ENCODE data around the gene OGFOD3.

Gene OGFOD3

DNA sequence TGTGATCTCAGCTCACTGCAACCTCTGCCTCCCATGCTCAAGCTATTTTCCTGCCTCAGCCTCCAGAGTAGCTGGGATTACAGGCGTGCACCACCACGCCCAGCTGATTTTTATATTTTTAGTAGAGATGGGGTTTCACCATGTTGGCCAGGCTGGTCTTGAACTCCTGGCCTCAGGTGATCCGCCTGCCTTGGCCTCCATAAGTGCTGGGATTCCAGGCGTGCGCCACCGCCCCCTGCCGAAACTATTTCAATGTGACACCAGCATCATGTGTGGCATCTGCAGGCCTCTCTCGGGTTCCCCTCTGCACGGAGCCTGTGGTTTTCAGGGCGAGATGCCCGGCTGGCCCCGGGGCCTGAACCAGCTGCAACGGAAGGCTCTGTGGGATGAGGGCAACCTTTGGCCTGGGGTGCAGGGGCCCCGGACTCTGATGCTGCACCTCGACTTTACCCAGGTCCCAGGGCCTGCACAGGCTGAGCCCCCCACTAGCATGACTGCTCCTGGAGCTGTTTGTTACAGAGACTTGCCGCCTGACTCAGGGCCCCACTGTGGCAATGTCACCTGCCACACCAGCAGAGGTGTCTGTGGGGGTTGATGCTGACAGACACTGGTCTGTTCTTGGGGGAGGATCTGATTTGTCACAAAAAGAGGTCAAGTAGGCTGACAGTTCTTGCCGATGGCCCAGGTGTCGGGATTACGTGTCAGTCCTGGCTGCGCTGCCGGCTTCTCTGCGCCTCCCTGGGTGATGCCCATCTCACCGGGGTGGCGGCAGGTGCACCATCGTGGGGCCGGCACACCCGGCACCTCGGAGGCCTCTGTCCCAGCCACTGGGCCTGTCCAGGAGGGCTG, 68.0 kb downstream of the OGFOD3 start:
- TF ChIP-seq TEAD4 (IDR thresholded peaks at IDR 0.05) = no peak
- TF ChIP-seq CEBPB (IDR thresholded peaks at IDR 0.05) = no peak
- TF ChIP-seq CREB1 (IDR thresholded peaks at IDR 0.05; ENCODE audit: low read depth) = no peak
- TF ChIP-seq, protein P1, sequence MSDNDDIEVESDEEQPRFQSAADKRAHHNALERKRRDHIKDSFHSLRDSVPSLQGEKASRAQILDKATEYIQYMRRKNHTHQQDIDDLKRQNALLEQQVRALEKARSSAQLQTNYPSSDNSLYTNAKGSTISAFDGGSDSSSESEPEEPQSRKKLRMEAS (IDR thresholded peaks at IDR 0.05) = no peak
- no peak for TF ChIP-seq RAD21 (IDR thresholded peaks at IDR 0.05; ENCODE audit: low read depth)
- TF ChIP-seq, protein P2, sequence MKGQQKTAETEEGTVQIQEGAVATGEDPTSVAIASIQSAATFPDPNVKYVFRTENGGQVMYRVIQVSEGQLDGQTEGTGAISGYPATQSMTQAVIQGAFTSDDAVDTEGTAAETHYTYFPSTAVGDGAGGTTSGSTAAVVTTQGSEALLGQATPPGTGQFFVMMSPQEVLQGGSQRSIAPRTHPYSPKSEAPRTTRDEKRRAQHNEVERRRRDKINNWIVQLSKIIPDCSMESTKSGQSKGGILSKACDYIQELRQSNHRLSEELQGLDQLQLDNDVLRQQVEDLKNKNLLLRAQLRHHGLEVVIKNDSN (IDR thresholded peaks at IDR 0.05) = no peak
- no peak for TF ChIP-seq EP300 (IDR thresholded peaks at IDR 0.05; ENCODE audit: borderline replicate concordance)
- TF ChIP-seq EGR1 (IDR thresholded peaks at IDR 0.05) = no peak
- no peak for TF ChIP-seq ZBTB7A (IDR thresholded peaks at IDR 0.05; ENCODE audit: low read depth)

DNA sequence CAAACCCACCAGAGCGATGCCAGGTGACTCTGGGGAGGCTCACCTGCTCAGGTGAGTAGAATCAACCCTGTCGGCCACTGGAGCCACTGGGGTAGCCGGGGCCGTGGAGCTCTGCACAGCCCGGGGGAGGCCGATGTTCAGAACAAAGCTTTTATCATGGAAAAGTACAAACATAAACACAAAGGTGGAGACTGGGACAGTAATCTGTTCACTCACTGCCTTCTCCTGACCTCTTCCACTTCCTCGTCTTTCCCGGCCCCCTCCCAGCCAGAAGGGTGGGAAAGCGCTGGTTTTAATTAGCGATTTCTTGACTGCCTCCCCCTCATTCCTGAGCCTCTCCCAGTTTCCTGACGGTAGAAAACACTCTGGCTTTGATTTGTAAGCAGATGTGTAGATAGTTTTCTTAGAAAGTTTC, 69.1 kb downstream of the OGFOD3 start:
- no peak for TF ChIP-seq YY1 (IDR thresholded peaks at IDR 0.05; ENCODE audit: low read depth)
- TF ChIP-seq CREB1 (IDR thresholded peaks at IDR 0.05; ENCODE audit: low read depth) = no peak
- TF ChIP-seq TEAD4 (IDR thresholded peaks at IDR 0.05) = no peak
- no peak for TF ChIP-seq TCF12 (IDR thresholded peaks at IDR 0.05; ENCODE audit: low read depth)
- TF ChIP-seq, protein P2 (IDR thresholded peaks at IDR 0.05) = no peak
- TF ChIP-seq EGR1 (IDR thresholded peaks at IDR 0.05) = no peak
- TF ChIP-seq, protein P1 (IDR thresholded peaks at IDR 0.05) = no peak
- TF ChIP-seq ZBTB7A (IDR thresholded peaks at IDR 0.05; ENCODE audit: low read depth) = no peak
- no peak for TF ChIP-seq EP300 (IDR thresholded peaks at IDR 0.05; ENCODE audit: borderline replicate concordance)
- no peak for TF ChIP-seq NFIC (IDR thresholded peaks at IDR 0.05)
- TF ChIP-seq RAD21 (IDR thresholded peaks at IDR 0.05; ENCODE audit: low read depth) = no peak
- no peak for TF ChIP-seq CEBPB (IDR thresholded peaks at IDR 0.05)
- TF ChIP-seq, protein P3, sequence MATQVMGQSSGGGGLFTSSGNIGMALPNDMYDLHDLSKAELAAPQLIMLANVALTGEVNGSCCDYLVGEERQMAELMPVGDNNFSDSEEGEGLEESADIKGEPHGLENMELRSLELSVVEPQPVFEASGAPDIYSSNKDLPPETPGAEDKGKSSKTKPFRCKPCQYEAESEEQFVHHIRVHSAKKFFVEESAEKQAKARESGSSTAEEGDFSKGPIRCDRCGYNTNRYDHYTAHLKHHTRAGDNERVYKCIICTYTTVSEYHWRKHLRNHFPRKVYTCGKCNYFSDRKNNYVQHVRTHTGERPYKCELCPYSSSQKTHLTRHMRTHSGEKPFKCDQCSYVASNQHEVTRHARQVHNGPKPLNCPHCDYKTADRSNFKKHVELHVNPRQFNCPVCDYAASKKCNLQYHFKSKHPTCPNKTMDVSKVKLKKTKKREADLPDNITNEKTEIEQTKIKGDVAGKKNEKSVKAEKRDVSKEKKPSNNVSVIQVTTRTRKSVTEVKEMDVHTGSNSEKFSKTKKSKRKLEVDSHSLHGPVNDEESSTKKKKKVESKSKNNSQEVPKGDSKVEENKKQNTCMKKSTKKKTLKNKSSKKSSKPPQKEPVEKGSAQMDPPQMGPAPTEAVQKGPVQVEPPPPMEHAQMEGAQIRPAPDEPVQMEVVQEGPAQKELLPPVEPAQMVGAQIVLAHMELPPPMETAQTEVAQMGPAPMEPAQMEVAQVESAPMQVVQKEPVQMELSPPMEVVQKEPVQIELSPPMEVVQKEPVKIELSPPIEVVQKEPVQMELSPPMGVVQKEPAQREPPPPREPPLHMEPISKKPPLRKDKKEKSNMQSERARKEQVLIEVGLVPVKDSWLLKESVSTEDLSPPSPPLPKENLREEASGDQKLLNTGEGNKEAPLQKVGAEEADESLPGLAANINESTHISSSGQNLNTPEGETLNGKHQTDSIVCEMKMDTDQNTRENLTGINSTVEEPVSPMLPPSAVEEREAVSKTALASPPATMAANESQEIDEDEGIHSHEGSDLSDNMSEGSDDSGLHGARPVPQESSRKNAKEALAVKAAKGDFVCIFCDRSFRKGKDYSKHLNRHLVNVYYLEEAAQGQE (IDR thresholded peaks at IDR 0.05; ENCODE audit: low read depth) = no peak

DNA sequence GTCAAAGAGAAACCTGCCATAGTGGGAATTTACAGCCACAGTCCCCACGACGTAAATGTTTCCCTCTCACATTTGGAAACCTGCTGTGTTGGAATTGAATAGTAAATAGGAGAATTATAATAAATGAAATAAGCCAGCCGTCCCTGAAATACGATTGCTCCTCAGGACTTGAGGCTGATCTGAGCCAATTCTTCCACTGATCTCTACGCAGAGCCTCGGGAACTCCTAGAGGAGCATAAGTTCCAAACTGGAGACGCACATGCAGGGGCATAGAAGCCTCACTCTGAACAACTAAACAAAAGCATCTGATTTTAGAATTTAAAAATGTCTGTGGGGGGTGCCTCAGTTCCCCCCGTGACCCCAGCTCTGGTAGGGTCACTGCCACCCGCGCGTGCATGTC, 69.5 kb downstream of the OGFOD3 start:
- no peak for TF ChIP-seq CREB1 (IDR thresholded peaks at IDR 0.05; ENCODE audit: low read depth)
- TF ChIP-seq EGR1 (IDR thresholded peaks at IDR 0.05) = no peak
- TF ChIP-seq, protein P3 (IDR thresholded peaks at IDR 0.05; ENCODE audit: low read depth) = no peak
- TF ChIP-seq YY1 (IDR thresholded peaks at IDR 0.05; ENCODE audit: low read depth) = no peak
- TF ChIP-seq FOXM1 (IDR thresholded peaks at IDR 0.05; ENCODE audit: borderline replicate concordance, low read depth) = no peak
- TF ChIP-seq TAF1 (IDR thresholded peaks at IDR 0.05; ENCODE audit: low read depth) = no peak
- TF ChIP-seq, protein P2 (IDR thresholded peaks at IDR 0.05) = no peak
- no peak for TF ChIP-seq CEBPB (IDR thresholded peaks at IDR 0.05)
- TF ChIP-seq, protein P1 (IDR thresholded peaks at IDR 0.05) = no peak
- TF ChIP-seq NFIC (IDR thresholded peaks at IDR 0.05) = no peak
- no peak for TF ChIP-seq TCF12 (IDR thresholded peaks at IDR 0.05; ENCODE audit: low read depth)
- no peak for TF ChIP-seq EP300 (IDR thresholded peaks at IDR 0.05; ENCODE audit: borderline replicate concordance)
- no peak for TF ChIP-seq TEAD4 (IDR thresholded peaks at IDR 0.05)
- TF ChIP-seq ZBTB7A (IDR thresholded peaks at IDR 0.05; ENCODE audit: low read depth) = no peak
- TF ChIP-seq RAD21 (IDR thresholded peaks at IDR 0.05; ENCODE audit: low read depth) = no peak

DNA sequence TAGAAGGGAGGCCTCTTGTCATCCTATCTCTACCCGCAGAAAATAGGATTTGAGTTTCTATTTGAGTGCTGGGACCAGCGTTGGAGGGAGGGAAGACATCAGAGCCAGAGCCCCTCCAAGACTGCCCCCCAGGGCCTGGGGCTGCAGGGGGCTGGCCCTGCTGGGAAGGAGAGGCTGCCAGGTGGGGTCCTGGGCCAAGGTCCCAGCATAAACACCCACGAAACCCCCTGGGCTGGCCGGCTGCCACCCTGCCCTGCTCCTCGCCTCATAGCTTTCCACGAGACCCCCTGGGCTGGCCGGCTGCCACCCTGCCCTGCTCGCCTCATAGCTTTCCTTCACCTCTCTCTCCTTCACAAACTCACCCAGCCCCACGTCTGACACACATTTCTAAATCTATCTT, 70.0 kb downstream of the OGFOD3 start:
- TF ChIP-seq, protein P2 (IDR thresholded peaks at IDR 0.05) = no peak
- TF ChIP-seq RAD21 (IDR thresholded peaks at IDR 0.05; ENCODE audit: low read depth) (no peak), EP300 (IDR thresholded peaks at IDR 0.05; ENCODE audit: borderline replicate concordance) (no peak), EGR1 (IDR thresholded peaks at IDR 0.05) (no peak), CREB1 (IDR thresholded peaks at IDR 0.05; ENCODE audit: low read depth) (no peak), TEAD4 (IDR thresholded peaks at IDR 0.05) (no peak), NFIC (IDR thresholded peaks at IDR 0.05) (no peak), TCF12 (IDR thresholded peaks at IDR 0.05; ENCODE audit: low read depth) (no peak)

Measured in Ishikawa (cell line).